Activated CD4-positive, alpha-beta T cell treated with anti-CD3 and anti-CD28 coated beads, Interleukin-2, amount 10 ng/mL, durations not matched to agents 7 days and 5 days (primary cell): Measurements from ENCODE around the gene IQSEC1. TPM values are rescaled to one million over a fixed set of nuclear protein-coding genes. Genes with fewer than 3 reads are reported as not detected.
A peak's percentile ranks its signal among the peaks of the same experiment; 100 is the strongest.

Experiments
- CTCF ChIA-PET: fragments of 350-600 bp; sonication (Branson Sonifier 250); formaldehyde crosslinking; loops from one replicate; lab custom pipeline; 2021; ENCODE audit warnings: antibody characterized with exemption; lab: Charles Lee
- POLR2A ChIA-PET: fragments of 350-600 bp; sonication (Branson Sonifier 250); formaldehyde crosslinking; loops from one replicate; lab custom pipeline; 2021; ENCODE audit warnings: antibody characterized with exemption; lab: Charles Lee
- DNase-seq: peaks from one replicate; pipeline ENCODE4 v3.0.0-alpha.2; 2020
- H3K27ac Mint-ChIP-seq: one replicate; pipeline ENCODE4 v1.8.0; 2021; ENCODE audit warnings: mild to moderate bottlenecking, moderate library complexity, mixed read lengths
- H3K27me3 Mint-ChIP-seq: one replicate; pipeline ENCODE4 v1.8.0; 2021; ENCODE audit warnings: mixed read lengths
- H3K36me3 Mint-ChIP-seq: one replicate; pipeline ENCODE4 v1.8.0; 2021; ENCODE audit warnings: low read depth, mixed read lengths
- H3K4me1 Mint-ChIP-seq: one replicate; pipeline ENCODE4 v1.8.0; 2021; ENCODE audit warnings: mixed read lengths
- H3K4me3 Mint-ChIP-seq: one replicate; pipeline ENCODE4 v1.8.0; 2021; ENCODE audit warnings: mild to moderate bottlenecking, moderate library complexity, mixed read lengths
- H3K9me3 Mint-ChIP-seq: one replicate; pipeline ENCODE4 v1.8.0; 2021; ENCODE audit warnings: mixed read lengths
- total RNA-seq, 2 experiments: library from RNA; stranded (reverse); gene quantifications; one replicate each; pipeline ENCODE4 v1.2.3, GENCODE V29; 2021

The IQSEC1 gene
- total RNA-seq, 2 experiments from 2014 or later: 58.2 to 70.4 TPM

GRCh38 chr3:12998648-12999047 lies 74.6 kb downstream of the IQSEC1 start:
- DNase-seq: no peak
- Mint-ChIP-seq H3K27me3 (no peaks in the 10 kb centered on the region), H3K4me1 (peaks cover 46% of the 10 kb centered on the region), H3K4me3 (no peak overlapping the region), H3K27ac (no peak overlapping the region), H3K9me3 (no peaks in the 10 kb centered on the region), H3K36me3 (peaks cover 48% of the 10 kb centered on the region)
- ChIA-PET POLR2A (no interaction called here), CTCF (interaction anchor here (0.7 to 1.4 kb wide), 5 partner anchors 9 to 49 kb away, joined by 3 to 4 read pairs (median 3); no protein-coding TSS in a partner anchor)

DNA sequence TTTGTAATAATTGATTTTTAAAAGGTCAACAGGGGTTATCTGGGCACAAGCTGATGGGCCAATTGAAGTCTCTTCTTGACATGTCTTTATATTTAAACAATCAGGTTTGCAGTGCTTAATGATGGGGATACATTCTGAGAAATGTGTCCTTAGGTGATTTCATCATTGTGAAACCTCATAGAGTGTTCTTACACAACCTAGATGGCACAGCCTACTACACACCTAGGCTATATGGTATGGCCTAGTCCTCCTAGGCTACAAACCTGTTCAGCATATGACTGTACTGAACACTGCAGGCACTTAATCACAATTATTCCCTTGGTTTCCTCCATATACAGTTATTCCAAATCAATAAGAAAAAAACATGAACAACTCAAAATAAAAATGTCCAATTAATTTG lies 75.8 kb downstream of the IQSEC1 start:
- CTCF ChIA-PET: no interaction called here
- Mint-ChIP-seq H3K4me3 (no peak overlapping the region), H3K9me3 (no peaks in the 10 kb centered on the region), H3K36me3 (peaks cover 47% of the 10 kb centered on the region), H3K27ac (no peak overlapping the region), H3K27me3 (no peaks in the 10 kb centered on the region), H3K4me1 (peaks cover 34% of the 10 kb centered on the region)
- POLR2A ChIA-PET: no interaction called here
- no peak for DNase-seq

- Mint-ChIP-seq H3K9me3 (no peaks in the 10 kb centered on the region), H3K4me3 (no peak overlapping the region), H3K27ac (no peak overlapping the region), H3K27me3 (no peaks in the 10 kb centered on the region), H3K4me1 (peaks cover 25% of the 10 kb centered on the region), H3K36me3 (peaks cover 38% of the 10 kb centered on the region)
- POLR2A ChIA-PET: no interaction called here
- CTCF ChIA-PET: interaction anchor here (0.7 to 4.6 kb wide), 7 partner anchors 9 to 414 kb away, joined by 3 to 45 read pairs (median 3); no protein-coding TSS in a partner anchor
- DNase-seq: no peak
These were observed 77.1 kb downstream of the IQSEC1 start for GRCh38 chr3:12996181-12996506.

GRCh38 chr3:12995389-12996180 lies 77.6 kb downstream of the IQSEC1 start:
- CTCF ChIA-PET: interaction anchor here (0.7 to 4.6 kb wide), 24 partner anchors 10 to 415 kb away, joined by 3 to 45 read pairs (median 4); no protein-coding TSS in a partner anchor
- peaks cover 24% of the 10 kb centered on the region for H3K4me1 Mint-ChIP-seq
- POLR2A ChIA-PET: no interaction called here

DNA sequence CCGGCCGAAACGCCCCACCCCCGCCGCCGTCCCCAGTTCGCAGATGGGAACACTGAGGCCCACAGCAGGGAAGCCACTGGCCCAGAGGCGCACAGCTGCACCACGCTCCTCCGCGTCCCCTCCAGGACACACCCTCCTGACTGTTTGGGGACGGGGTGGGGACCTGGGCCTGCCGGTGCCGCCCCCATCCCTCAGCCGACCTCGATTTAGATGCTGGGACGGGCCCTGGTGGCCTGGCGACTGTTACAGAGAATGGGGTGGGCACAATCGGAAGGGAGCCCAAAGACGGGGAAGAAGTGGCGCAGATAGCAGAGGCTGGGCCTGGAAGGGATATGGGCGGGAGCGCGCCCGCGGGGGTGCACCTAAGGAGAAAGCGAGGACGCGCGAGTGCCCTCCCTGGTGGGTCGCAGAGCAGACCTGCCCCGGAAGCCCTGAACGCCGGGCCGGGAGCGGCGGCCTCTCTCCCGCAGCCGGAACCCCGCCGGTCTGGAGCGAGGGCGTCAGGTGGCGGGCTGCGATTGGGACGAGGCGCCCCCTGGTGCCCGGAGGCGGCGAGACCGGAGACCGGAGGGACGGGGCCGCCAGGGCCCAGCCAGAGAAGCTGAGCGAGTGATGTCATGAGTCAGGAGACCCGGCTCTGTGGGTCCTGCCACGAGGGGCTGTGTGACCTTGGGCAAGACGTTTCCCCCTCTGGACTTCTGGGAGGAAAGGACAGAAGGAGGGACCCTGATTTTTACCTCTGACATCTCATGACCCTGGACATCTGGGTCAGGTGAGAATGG lies 78.4 kb downstream of the IQSEC1 start:
- no peaks in the 10 kb centered on the region for H3K9me3 Mint-ChIP-seq
- peak overlapping the region; percentile 80 for H3K4me3 Mint-ChIP-seq
- no peak overlapping the region for H3K27ac Mint-ChIP-seq
- DNase-seq: peak; percentile 79
- ChIA-PET CTCF (interaction anchor here (0.7 to 4.6 kb wide), 22 partner anchors 10 to 121 kb away, joined by 3 to 45 read pairs (median 5); no protein-coding TSS in a partner anchor), POLR2A (no interaction called here)
- H3K4me1 Mint-ChIP-seq: peaks cover 20% of the 10 kb centered on the region
- H3K27me3 Mint-ChIP-seq: no peaks in the 10 kb centered on the region
- peaks cover 29% of the 10 kb centered on the region for H3K36me3 Mint-ChIP-seq

More at GRCh38 chr3:12995389-12996180, 77.6 kb downstream of the IQSEC1 start:
- DNase-seq: no peak
- peak overlapping the region; percentile 80 for H3K4me3 Mint-ChIP-seq
- no peaks in the 10 kb centered on the region for H3K27me3 Mint-ChIP-seq
- H3K36me3 Mint-ChIP-seq: peaks cover 36% of the 10 kb centered on the region
- no peak overlapping the region for H3K27ac Mint-ChIP-seq
- no peaks in the 10 kb centered on the region for H3K9me3 Mint-ChIP-seq

DNA sequence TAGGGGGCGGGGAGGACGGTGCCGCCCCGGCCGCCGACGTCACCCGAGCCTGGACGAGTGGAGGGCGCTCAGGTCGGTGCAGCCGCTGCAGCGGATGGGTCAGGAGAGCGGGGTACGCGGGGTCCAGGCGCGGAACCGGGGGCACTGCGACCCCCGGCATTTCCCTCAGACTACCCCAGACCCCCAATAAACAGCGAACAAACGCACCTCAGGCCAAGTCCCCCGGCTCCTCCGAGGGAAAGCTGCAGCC lies 78.9 kb downstream of the IQSEC1 start:
- Mint-ChIP-seq H3K9me3 (no peaks in the 10 kb centered on the region), H3K4me3 (peak overlapping the region; percentile 80), H3K27me3 (no peaks in the 10 kb centered on the region), H3K27ac (no peak overlapping the region), H3K4me1 (peaks cover 15% of the 10 kb centered on the region), H3K36me3 (peaks cover 24% of the 10 kb centered on the region)
- no peak for DNase-seq
- CTCF ChIA-PET: interaction anchor here (1.1 to 4.6 kb wide), 11 partner anchors 9 to 121 kb away, joined by 3 to 45 read pairs (median 6); no protein-coding TSS in a partner anchor
- POLR2A ChIA-PET: no interaction called here

- ChIA-PET POLR2A (no interaction called here), CTCF (interaction anchor here (0.6 to 4.6 kb wide), 8 partner anchors 9 to 152 kb away, joined by 3 to 45 read pairs (median 8); partner anchors contain the start of gene RPL32)
- Mint-ChIP-seq H3K4me3 (peak overlapping the region; percentile 80), H3K27me3 (no peaks in the 10 kb centered on the region), H3K27ac (no peak overlapping the region), H3K4me1 (peaks cover 15% of the 10 kb centered on the region), H3K9me3 (no peaks in the 10 kb centered on the region), H3K36me3 (peaks cover 21% of the 10 kb centered on the region)
- DNase-seq: no peak
These were observed 79.5 kb downstream of the IQSEC1 start for GRCh38 chr3:12993517-12994356.

DNA sequence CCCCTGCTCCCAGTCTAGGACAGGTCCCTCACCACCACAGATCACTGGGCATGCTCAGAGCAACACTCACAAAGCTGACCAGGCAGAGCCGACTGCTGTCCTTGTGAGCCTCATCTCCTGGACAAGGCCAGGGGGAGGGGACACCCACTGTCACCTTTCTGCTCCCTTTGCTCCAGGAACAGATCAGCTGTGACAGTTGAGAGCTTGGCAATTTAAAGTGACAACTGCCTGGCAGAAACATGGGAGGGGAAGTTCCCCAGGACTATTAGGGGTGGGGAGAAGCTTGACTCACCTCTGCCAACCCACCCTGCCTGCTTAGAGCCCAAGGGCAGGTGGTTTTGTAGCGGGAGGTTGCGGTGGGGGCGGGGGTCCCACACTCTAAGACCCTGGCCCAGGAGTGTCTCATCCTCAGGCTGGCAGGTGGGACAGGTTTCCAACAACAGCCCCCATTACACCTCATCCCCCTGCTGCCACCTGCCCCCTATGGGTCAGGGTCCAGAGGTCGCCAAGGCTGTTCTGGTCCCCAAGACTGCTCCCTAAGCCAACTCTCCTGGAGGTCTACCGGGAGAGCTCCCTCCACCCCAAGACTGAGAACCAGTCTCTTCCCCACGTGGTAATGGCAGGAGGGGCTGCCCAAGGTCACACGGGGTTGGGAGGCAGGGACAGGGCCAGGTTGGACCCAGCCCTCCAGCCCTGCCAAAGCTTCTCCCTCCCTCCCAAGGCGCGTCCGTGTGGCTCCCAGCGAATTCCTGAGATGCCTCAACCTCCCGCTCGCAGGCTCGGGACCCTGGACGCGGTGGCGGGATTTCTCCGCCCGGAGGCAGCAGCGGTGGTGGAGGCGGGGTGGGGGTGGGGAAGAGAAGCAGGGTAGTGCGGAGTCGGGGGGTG lies 80.4 kb downstream of the IQSEC1 start:
- H3K27me3 Mint-ChIP-seq: no peaks in the 10 kb centered on the region
- H3K27ac Mint-ChIP-seq: no peak overlapping the region
- no peaks in the 10 kb centered on the region for H3K9me3 Mint-ChIP-seq
- H3K4me3 Mint-ChIP-seq: peak overlapping the region; percentile 22
- ChIA-PET POLR2A (no interaction called here), CTCF (interaction anchor here (2.2 to 4.6 kb wide), 4 partner anchors 8 to 151 kb away, joined by 6 to 45 read pairs (median 35); partner anchors contain the start of gene RPL32)
- no peak for DNase-seq
- peaks cover 17% of the 10 kb centered on the region for H3K4me1 Mint-ChIP-seq
- peaks cover 14% of the 10 kb centered on the region for H3K36me3 Mint-ChIP-seq

GRCh38 chr3:12991861-12992281 lies 81.4 kb downstream of the IQSEC1 start:
- no peak overlapping the region for H3K4me3 Mint-ChIP-seq
- CTCF ChIA-PET: interaction anchor here (2.2 to 4.6 kb wide), 3 partner anchors 7 to 150 kb away, joined by 6 to 45 read pairs (median 28); partner anchors contain the start of gene RPL32
- POLR2A ChIA-PET: no interaction called here
- no peaks in the 10 kb centered on the region for H3K27me3 Mint-ChIP-seq
- H3K27ac Mint-ChIP-seq: no peak overlapping the region
- no peaks in the 10 kb centered on the region for H3K9me3 Mint-ChIP-seq
- no peak for DNase-seq
- H3K36me3 Mint-ChIP-seq: peaks cover 11% of the 10 kb centered on the region
- peaks cover 15% of the 10 kb centered on the region for H3K4me1 Mint-ChIP-seq

DNA sequence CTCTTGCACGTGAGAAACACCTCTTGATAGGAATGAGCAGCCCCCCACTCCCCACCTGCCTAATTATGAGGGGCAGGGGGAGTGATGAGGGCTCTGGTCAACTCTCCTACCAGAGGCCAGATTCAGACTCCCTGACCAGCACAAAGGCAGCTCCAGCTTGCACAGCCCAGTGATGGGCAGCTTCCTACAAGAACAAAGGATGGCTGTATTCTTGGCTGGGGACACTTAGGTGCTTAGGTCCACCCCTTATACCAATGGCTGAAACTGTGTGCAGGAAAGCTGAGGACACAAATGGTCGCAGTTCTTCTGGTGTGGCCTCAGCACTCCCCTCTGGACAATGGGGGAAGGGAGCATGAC lies 81.8 kb downstream of the IQSEC1 start:
- Mint-ChIP-seq H3K27ac (no peak overlapping the region), H3K9me3 (no peaks in the 10 kb centered on the region), H3K4me1 (peaks cover 14% of the 10 kb centered on the region), H3K36me3 (peaks cover 8% of the 10 kb centered on the region), H3K27me3 (no peaks in the 10 kb centered on the region), H3K4me3 (no peak overlapping the region)
- POLR2A ChIA-PET: no interaction called here
- no peak for DNase-seq
- CTCF ChIA-PET: interaction anchor here (2.2 kb wide), 1 partner anchor 150 kb away, joined by 6 read pairs; the partner anchor contains the start of gene RPL32

- ChIA-PET POLR2A (no interaction called here), CTCF (interaction anchor here (1.3 kb wide), 1 partner anchor 18 kb away, joined by 4 read pairs; no protein-coding TSS in a partner anchor)
- Mint-ChIP-seq H3K4me3 (no peak overlapping the region), H3K9me3 (no peaks in the 10 kb centered on the region), H3K4me1 (peaks cover 14% of the 10 kb centered on the region), H3K27ac (no peak overlapping the region), H3K36me3 (peaks cover 7% of the 10 kb centered on the region), H3K27me3 (no peaks in the 10 kb centered on the region)
- no peak for DNase-seq
These were observed 82.3 kb downstream of the IQSEC1 start for GRCh38 chr3:12990781-12991480.
